NCI-H82 (cell line): ENCODE results near the gene EIF5AL1.
"Not testable (repeated sequence)": the region's sequence is repeated elsewhere in the genome, so short reads cannot be mapped to it uniquely, and the experiment has no call there.

Experiments
- DNase-seq: peaks from one replicate; lab custom pipeline; 2025; lab: John Stamatoyannopoulos, UW

Gene EIF5AL1

DNA sequence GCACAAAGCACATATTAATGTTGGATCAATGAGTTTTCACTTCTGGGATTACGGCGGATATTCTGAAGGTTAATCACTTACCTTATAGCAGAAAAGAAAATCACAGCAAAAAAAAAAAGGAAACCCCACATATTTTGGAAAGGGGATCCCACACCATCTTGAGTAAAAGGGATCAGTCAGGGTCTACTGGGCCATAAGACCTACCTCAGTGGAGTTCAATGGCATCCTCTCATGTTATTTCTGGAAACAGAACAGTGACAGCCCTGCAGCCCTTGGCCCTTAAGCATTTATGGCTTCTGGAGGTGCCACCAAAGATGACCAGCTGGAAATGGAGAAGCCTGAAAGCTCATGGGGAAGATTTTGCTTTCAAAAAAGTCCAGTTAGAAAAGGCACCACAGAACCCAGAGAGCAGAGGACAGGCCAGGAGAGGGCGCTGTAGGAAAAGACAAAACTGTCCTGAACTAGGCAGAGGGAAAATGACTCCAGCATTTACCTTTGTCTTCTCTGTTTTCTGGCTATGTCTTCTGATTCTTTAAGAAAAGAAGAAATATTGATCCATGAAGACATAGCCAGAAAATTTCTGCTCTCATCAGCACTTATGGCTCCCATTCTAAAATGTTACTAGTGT lies 2.9 kb upstream of the EIF5AL1 start:
- not testable (repeated sequence) for DNase-seq

DNA sequence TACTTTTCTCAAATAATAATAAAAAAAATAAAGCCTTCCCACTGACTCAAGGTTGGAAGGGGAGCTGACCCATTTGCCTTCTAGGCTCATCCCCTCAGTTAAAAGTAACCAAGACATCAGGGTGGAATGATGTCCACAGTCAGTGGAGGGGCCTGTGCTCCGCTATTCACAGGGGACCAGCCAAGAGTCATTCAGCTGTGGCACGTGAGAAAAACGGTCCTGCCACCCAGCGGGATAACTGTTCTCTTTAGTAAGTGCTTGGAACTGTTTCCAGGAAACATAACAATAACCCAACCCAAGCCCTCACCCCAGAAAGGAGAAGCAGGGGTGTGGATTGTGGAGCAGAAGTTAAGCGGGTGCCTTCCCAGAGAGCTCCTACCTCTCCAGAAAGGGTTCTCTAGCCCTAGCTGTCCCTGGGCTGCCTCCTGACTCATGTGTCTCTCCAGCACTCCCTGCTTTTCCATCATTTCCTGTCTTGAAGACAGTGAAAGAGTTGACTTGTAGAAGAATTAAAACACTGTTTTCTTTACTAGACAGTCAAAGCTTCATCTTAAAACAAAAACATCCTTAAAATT lies 2.3 kb upstream of the EIF5AL1 start:
- DNase-seq, result not testable (repeated sequence)

DNA sequence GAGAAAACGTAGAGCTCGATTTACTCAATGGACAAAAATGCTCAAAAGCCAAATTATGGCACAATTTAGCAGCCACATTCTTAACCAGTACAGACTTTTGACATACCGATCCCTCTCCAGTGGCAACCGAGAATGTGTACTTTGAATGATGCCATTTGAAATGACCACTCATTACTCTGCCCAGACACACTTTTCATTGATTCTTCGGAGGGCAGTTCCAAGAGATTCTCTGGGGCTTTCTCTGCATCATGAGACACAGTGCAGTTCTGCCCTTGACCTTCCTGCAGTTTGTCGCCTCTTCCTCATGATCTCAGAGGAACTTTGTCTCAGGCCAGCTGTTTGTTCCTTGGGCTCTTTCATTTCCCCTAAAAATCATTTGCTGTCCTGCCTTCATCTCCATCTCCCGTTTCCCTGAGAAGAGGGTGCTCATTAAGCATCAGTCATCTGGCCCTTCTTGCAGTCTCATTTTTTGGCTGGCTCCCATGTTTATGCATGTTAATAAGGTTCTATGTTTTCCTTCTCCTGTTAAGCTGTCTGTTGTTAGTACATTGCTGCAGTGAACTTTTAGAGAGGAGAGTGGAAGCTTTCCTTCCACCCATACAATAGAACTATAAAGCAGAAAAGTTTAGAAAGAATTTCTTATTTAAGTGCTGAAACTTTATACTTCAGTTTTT lies 4.3 kb downstream of the EIF5AL1 start:
- DNase-seq, result not testable (repeated sequence)

DNA sequence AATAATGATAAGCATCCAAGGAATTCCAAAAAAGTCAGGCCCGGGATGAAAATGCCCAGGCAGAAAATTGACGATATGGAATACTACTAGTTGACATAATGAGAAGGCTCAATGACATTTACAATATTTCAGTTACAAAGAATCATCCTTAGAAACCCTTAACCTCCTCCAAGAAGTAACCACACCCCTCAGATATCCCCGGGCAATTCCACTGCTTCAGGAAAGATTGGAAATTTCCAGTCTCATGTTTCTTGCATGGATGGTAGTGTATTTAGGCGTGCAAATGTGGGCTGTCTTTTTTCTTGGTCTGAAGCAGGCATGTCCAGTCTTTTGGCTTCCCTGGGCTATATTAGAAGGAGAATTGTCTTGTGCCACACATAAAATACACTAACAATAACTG lies 5.2 kb downstream of the EIF5AL1 start:
- DNase-seq, result not testable (repeated sequence)

- DNase-seq, result not testable (repeated sequence)
Measured at GRCh38 chr10:79521751-79522150, 9.4 kb downstream of the EIF5AL1 start.

DNA sequence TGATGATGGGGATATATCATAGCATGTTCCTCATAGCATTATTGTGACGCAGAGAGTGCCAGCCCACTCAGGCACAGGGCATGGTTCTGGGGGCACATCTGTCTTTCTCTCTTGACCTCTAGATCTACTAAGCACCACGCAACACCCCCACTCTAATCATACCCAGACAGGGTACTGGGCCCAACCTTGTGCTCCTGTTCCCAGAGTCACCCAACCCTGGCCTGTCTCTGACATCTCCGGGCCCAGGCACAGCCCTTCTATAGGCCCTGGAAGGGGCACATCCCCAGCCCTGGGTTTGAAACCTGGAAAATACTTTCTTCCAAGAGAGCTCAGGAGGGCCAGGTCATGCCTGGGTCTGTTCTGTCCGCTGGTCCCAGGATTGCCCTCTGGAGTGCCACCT lies 10.1 kb downstream of the EIF5AL1 start:
- DNase-seq, result not testable (repeated sequence)

DNA sequence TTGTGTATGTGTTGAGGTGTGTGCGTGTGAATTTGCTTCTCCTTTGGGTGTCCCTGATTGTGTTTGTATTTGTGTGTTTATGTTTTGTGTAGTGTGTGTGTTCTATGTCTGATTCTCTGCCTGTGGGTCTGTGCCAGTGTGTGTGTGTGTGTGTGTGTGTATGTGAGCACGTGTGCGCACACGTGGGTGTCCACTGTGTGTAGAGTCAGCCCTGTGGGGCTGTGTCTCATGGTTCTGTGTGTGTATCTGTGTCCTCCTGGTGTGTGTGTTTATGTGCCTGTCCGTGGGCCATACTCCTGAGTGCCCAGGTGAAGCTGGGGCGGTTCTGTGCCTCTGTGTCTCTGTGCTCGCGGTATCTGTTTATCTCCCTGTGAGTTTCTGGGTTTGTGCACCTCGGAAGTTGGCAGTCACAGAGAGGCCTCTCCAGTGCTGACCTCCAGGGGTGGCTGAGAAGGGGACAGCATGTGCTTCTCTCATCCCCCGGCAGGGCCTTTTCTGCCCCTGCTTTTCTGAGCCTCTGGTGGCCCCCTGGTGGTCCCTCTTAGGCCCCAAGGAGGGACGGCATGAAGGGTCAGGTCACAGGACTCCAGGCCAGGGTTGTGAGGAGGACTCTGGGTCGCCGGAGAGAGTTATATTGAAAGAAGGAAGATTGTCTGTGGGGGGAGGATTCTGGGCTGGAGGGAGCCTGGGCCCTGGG lies 11.0 kb downstream of the EIF5AL1 start:
- not testable (repeated sequence) for DNase-seq

DNA sequence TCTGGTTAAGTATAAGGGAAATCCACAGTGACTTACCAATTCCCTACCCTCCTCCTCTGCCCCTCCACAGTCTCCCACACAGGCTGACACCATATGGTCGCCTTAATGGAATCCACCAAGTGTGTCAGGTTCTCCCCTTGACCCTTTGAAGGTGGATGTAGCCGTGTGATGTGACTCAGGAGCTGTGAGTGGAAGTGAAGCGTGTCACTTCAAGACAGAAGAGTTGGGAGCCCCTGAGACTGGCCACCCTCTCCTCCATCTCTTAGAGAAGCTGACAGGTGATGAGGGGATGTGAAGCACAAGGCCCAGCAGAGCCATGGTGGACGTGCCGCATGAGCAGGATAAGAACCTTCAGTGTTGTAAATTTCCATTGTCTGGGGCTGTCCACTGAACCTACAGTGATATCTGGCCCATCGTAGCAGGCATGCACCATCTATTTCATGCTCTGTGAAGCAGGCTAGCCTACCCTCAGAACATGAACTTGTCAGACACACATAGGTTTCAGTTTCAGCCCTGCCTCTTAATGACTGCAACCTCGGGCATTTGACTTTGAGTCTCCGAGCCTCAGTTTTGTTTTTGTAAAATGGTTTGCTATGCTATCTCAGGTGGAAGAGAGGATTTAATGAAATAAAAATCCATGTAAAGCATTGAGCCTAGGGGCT lies 12.8 kb downstream of the EIF5AL1 start:
- not testable (repeated sequence) for DNase-seq

DNA sequence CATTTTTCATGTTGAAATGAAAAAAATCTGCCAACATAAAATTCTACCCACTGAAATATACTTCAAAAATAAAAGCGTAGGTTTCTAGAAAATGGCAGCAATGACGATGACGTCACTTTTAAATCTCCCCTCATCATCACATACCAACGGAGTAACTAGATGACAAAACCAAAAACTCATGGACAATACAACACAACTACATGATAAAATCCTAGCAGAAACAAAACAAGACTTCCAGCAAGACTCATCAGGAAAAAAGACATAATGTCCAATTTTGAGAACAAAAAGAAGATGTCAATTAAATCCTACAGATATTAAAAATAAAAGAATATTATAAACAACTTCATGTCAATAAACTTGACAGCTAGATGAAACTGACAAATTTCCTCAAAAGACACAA lies 15.9 kb downstream of the EIF5AL1 start:
- DNase-seq, result not testable (repeated sequence)

DNA sequence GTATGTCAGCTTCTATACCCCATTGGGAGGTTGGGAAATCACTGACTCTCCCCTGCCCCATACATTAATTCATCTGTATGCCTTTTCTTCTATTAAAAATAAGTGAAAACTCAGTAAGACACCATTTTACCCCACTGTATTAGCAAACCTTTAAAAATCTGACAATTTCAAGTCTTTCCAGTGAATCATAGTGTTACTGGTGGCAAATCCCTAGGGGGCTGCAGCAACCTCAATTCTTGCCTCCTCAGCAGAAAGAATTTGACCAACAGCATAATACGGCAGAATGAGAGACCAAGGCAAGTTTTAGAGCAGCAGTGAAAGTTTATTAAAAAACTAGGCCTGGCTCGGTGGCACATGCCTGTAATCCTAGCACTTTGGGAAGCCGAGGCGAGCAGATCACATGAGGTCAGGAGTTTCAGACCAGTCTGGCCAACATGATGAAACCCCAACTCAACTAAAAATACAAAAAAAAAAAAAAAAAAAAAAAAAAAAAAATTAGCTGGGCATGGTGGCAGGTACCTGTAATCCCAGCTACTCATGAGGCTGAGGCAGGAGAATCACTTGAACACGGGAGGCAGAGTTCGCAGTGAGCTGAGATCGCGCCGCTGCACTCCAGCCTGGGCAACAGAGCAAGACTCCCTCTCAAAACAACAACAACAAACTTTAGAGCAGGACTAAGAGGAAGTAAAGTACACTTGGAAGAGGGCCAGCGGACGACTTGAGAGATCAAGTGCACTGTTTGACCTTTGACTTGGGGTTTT lies 21.0 kb downstream of the EIF5AL1 start:
- not testable (repeated sequence) for DNase-seq

DNA sequence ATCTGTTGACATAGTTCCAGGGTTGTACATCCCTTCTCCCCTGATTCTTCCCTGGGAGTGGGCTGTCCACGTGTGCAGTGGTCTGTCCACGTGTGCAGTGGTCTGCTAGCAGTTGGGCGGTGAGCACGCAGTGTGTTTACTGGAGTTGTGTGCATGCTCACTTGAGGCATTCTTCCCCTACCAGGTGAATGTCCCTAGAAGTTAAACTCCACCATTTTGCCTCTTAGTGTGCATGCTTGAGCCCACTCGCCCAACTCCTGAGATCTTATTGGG lies 21.5 kb downstream of the EIF5AL1 start:
- DNase-seq, result not testable (repeated sequence)

DNA sequence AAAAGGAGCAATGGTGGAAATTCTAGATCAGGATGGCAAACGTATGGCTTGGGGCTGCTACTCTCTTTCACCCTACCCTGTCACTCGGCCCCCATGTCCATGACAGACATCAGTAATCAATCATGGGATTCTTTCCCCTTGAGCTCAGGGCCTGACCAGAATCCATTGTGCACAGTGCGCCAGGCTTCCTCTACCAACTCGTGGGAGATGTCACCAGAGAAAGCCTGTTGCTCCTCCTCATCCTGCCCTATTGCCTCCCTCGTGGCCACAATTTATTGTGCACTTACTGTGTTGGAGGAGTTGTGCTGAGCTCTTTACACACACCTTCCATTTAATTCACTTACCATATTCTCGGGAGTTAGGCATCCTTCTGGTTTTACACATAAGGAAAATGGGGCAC lies 26.0 kb downstream of the EIF5AL1 start:
- not testable (repeated sequence) for DNase-seq

DNA sequence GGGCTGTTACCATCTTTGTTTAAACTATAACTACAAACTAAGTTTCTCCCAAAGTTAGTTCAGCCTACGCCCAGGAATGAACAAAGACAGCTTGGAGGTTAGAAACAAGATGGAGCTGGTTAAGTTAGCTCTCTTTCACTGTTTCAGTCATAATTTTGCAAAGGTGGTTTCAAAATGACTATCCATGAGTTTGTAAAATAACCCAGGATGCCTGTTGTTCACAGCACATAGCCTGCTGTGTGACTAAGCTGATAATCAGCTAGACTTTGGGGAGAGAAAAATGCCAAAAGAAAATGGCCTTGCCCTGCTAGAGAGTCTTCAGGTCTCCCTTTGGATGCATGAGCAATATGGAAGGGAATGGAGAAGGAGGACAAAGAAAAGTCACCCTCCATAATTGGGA lies 28.6 kb downstream of the EIF5AL1 start:
- DNase-seq, result not testable (repeated sequence)

DNA sequence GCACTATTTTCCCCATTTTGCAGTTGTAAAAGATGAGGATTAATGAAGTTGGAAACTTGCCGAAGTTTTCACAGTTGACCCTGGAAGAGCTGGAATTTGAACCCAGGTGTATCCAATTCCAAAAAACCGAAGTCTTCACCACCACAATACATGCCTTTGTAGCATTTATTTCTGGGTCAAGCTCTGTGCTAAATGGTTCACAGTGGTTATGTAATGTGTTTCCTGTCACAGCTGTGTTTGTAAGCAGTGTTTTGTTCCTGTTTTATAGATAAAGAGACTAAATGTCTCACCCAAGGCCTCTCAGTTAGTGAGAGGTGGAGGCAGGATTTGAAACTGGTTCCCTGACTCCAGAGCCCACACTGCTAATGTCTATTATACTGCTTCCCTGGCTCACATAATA lies 30.3 kb downstream of the EIF5AL1 start:
- no peak for DNase-seq

GRCh38 chr10:79544408-79544807 lies 32.1 kb downstream of the EIF5AL1 start:
- DNase-seq, result not testable (repeated sequence)

- not testable (repeated sequence) for DNase-seq
Measured at GRCh38 chr10:79544926-79545659, 32.8 kb downstream of the EIF5AL1 start.

DNA sequence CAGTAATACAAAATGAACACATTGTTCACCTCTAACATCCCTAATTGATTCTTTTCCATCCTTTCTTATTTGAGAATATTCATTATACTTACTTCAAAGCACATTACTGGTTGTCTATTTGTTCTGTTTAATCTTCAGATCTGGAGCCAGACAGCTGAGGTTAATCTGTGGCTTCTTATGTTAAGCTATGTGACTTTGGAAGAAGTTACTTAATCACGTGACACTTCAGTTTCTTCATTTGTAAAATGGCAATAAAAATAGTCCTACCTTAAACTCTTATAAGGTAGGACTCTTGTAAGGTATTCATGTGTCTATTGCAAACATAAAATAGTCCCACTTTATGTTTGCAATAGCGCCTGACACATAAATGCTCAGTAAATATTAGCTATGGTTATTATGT lies 34.8 kb downstream of the EIF5AL1 start:
- peak; percentile 3 for DNase-seq

GRCh38 chr10:79547973-79548372 lies 35.6 kb downstream of the EIF5AL1 start:
- no peak for DNase-seq

DNA sequence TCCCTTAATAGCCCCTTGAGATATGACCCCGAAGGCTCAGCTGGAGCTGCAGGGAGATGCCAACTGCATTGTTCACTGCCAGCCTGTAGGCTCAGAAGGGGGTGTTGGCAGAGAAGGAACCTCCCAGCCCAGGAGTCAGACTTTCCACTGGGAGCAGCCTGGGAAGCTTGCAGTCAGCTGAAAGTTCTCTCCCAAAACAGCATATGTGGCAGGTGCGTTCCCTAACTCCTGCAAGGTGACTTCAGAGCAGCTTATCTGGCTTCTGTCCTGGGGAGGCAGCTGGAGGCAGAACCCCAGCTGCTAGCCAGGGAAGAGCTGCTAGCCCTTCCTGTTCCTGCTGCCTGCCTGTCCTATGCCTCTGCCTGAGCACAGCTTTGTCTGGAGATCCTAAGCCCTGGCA lies 39.8 kb downstream of the EIF5AL1 start:
- DNase-seq, result peak; percentile 6

DNA sequence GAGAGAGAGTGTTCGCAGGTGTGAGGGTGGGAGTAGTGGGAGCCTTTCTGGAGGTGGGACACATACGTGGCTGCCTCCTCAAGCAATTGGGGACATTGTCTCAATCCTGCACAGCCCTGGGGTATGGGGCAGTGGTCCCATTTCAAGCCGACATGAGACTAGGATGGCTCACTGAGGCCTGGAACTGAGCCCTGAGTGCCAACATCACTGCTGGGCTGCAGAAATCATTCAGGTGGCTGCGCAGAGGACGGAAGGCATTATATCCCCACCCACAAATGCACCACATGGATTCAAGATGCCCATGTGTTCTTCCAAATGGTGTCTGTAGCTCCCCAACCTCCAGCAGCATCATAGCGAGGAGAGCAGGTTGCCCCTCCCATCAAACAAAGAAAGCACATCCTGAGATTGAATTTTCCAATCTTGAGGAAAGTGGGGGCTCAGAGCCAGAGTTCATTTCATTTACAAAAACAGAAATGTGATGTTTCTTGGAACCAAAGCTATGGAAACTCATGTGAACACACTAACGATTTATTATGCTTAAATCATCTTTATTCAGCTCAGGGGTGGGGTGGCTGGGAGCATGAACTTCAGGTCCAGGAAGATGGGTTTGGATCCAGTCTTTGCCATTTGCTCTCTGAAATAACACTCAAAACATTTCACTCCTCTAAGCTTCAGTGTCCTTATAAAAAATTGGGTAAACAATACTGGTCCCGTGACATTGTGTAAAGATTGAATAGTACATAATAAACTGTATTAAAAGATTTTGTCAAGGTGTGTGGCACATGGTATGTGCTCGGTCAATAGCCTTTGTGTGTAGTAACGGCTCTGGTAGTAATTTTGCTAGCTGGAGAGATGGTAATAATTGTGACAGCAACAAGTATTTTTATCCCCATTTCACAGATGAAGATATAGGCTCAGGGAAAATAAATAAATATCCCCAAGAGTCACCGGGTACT lies 43.3 kb downstream of the EIF5AL1 start:
- no peak for DNase-seq
